22Rv1 (cell line): ENCODE measurements around the gene HOTAIR.

Experiments
- CTCF ChIP-seq: fragments of 450-650 bp; IDR thresholded peaks from 2 replicates; pipeline ENCODE4 v1.5.1; 2017; ENCODE audit warnings: mild to moderate bottlenecking
- ZFX ChIP-seq: fragments of 450-650 bp; IDR thresholded peaks from 2 replicates; pipeline ENCODE4 v1.6.1; 2017; ENCODE audit warnings: antibody characterized with exemption, borderline replicate concordance

- no peak for TF ChIP-seq CTCF
- no peak for TF ChIP-seq ZFX
These were observed 1.3 kb downstream of the HOTAIR start for GRCh38 chr12:53973236-53974042.
